Activated CD4-positive, alpha-beta T cell treated with anti-CD3 and anti-CD28 coated beads, Interleukin-2, amount 50 U/mL, for 24 hours (primary cell): Measurements from ENCODE around the gene NFIC.
"Not testable (repeated sequence)": the region's sequence is repeated elsewhere in the genome, so short reads cannot be mapped to it uniquely, and the experiment has no call there.

Experiments used
- DNase-seq, 2 donors: peaks; one replicate each; pipeline ENCODE4 v3.0.0-alpha.2; 2020; ENCODE audit warnings: low read depth in 1 of 2, low spot score in 1 of 2

The NFIC gene

GRCh38 chr19:3365836-3366752 is at the start of gene NFIC:
Gene NFIC (plus strand): TSS chr19:3366583. CDS start chr19:3366637, 54 bp downstream.
- DNase-seq = peak in 1 of 2 donors; percentile 11

- no peak for DNase-seq
These were observed 49.6 kb upstream of the NFIC start for GRCh38 chr19:3316659-3317207.

- no peak for DNase-seq
These were observed 46.6 kb upstream of the NFIC start for GRCh38 chr19:3319643-3320353.

DNA sequence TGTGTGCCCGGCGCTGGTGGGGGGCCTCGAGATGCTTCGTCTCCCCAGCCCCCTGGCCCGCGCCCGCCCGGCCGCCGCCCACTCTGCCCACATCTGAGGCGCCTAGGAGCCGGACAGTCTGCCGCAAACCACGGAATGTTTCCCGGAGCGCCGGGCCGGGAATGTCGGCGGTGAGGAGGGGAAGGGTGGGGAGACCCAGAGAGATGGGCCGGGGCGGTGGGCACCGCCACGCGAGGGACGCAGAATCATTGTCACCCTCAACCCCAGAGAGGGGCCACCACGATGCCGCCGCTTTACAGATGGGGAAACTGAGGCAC is 46.1 kb upstream of the NFIC start:
- DNase-seq = no peak

DNA sequence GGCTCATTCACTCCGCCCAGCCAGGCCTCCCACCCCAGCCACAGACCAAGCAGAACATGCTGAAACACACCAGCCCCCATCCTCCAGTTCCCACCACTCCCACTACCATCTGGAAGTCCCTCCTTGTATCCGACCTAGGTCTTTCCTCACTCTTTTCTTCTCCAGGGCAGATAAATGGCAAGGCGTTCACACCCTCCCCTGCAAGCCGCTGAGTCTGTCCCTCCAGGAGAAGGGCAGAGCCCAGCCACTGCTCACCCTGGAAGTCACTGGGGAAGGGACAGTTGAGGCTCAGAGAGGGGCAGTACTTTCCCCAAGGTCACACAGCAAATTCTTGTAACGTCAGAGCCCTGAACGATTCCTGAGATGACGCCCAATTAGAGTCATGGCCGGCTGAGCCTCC is 45.5 kb upstream of the NFIC start:
- DNase-seq = no peak

DNA sequence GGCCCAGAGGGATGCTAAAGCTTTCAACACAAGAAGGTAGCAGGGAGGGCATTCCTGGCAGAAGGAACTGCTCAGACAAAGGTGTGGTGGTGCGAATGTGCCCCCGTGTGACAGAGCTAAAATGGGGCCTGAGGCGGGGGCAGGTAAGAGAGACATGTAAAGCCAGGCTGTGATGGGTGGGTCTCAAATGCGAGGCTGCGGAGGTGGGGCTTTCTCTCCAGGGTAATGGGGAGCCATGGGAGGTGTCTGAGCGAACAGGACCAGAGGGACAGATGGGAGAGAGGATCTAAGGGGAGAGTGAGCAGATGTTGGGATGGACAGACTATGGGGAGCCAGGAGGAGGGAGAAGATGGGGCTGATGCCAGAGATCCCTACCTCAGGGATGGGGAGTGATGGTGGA is 44.7 kb upstream of the NFIC start:
- no peak for DNase-seq

DNA sequence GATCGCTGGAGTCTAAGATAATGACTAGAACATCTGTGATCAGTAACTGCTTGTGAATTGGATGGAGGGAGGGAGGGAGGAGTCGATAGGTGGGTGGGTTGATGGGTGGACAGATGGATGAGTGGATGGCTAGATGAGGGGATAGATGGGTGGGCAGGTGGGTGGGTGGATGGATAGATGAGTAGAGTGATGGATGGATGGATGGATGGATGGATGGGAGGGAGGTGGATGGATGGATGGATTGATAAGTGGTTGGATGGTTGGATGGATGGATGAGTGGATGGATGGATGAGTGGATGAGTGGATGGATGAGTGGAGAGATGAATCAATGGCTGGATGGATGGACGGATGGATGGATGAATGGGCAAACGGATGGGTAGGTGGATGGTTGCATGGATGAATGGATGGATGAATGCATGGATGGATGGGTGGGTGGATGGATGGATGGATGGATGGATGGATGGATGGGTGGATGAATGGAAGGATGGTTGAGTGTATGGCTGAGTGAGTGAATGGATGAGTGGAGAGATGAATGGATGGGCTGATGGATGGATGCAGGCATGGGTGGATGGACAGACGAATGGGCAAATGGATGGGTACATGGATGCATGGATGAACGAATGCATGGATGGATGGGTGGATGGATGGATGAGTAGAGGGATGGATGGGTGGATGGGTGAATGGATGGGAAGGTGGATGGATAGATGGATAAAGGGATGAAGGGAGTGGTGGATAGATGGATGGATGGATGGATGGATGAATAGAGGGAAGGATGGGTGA is 44.0 kb upstream of the NFIC start:
- DNase-seq = no peak

DNA sequence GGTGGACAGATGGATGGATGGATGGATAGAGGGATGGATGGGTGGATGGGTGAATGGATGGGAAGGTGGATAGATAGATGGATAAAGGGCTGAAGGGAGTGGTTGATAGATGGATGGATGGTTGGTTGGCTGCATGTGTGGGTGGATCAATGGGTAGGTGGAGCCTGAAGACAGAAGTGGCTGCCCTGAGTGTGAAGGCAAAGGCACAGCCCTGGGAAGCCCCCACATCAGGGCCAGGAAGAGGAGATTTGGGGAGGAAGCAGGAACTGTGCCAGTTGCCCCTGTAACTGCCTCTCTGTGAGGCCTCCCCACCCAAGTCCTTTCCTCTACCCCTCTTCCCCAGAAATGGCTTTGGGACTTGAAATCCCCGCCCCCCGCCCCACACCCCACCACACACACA is 43.4 kb upstream of the NFIC start:
- no peak for DNase-seq

GRCh38 chr19:3323658-3324057 is 42.7 kb upstream of the NFIC start:
- no peak for DNase-seq

- peak; percentile 69 to 71 for DNase-seq
These were observed 42.0 kb upstream of the NFIC start for GRCh38 chr19:3324405-3324856.

GRCh38 chr19:3325451-3325850 is 40.9 kb upstream of the NFIC start:
- DNase-seq = no peak

DNA sequence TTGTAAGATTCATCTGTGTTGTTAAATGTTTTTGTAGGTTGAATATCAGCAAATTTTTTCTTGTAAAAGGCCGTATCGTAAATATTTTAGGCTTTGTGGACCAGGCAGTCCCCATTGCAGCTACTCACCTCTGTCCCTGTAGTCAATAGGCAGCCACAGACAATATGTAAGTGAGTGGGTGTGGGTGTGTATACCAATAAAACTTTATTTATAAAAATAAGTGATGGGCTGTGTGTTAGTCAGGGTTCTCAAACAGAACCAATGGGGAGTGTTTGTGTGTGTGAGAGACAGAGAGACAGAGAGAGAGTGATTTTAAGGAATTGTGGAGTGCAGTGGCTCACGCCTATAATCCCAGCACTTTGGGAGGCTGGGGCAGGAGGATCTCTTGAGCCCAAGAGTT is 37.6 kb upstream of the NFIC start:
- no peak for DNase-seq

DNA sequence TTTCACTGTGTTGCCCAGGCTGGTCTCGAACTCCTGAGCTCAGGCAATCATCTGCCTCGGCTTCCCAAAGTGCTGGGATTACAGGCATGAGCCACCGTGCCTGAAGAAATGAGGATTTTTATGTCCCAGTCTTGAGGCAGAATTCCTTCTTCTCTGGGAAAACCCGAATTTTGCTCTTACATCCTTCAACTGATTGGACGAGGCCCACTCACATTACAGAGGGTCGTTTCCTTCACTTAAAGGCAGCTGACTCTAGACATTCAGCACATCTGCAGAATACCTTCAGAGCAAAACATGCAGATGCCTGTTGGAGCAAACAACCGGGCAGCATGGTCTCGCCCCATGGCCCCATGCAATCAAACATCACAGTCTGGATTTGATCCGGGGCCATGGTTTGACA is 36.3 kb upstream of the NFIC start:
- DNase-seq = no peak

- not testable (repeated sequence) for DNase-seq
These were observed 34.2 kb upstream of the NFIC start for GRCh38 chr19:3332232-3332631.

- DNase-seq = no peak
These were observed 33.3 kb upstream of the NFIC start for GRCh38 chr19:3333020-3333583.

GRCh38 chr19:3333662-3334061 is 32.7 kb upstream of the NFIC start:
- no peak for DNase-seq

DNA sequence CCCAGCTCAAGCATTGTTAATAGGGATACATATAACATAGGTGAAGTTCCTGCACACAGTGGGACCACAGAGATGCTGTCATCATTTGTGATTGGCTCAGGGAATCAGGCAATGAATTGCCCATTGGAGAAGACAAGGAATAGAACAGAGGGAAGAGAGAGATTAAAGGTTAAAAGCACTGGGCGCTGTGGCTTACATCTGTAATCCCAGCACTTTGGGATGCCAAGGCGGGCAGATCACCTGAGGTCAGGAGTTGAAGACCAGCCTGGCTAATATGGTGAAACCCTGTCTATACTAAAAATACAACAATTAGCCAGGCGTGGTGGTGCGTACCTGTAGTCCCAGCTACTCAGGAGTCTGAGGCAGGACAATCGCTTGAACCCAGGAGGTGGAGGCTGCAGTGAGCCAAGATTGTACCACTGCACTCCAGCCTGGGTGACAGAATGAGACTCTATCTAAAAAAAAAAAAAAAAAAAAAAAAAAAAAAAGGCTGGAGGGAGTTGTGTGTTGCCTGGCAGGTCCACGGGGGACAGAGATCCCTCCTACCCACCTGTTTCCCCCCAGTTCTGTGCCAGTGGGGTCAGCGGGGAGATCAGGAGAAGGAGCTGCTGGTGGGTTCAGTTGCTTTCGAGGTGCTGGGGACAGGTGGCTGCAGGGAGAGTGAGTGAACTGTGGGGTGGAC is 31.5 kb upstream of the NFIC start:
- DNase-seq = not testable (repeated sequence)

DNA sequence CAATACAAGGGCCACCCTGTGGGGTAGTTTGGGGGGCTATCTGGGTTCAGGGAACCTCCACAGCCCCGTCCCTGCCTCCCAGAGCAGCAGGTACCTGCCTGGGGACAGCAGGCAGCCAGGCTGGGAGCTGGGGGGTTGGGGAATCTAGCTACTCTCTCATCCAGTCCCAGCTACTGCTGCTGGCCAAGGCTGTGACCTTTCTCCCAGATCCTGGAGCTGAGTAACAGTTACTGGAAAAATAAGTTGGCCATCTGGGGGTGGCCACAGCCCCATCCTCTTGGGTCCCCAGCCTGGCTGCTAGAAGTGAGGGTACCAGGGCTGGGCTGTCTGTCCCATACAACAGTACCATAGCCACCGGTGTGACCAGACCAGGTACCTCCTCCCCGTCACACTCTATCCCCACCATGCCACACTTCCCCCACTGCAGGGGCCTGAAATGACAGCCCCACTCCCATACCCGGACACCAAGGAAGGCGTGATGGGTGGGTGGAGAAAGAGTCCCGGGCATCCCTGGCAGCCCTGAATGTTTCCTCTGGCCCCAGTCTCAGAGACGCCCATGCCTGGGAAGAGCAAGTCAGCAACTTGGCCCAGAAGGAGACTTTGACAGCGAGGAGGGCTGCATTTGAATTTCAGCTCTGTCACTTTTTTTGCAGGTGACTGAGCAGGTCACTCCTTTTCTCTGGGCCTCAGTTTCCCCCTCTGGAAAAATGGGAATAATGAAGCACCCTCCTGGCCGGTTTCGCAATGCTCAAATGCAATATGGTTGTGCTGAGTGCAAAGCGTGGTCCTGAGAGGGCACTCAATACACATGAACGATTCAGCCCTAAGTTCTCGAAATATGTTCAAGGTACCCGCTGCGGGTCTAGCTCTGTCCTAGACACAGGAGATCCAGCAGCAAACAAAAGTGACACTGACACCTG is 30.7 kb upstream of the NFIC start:
- DNase-seq = no peak

DNA sequence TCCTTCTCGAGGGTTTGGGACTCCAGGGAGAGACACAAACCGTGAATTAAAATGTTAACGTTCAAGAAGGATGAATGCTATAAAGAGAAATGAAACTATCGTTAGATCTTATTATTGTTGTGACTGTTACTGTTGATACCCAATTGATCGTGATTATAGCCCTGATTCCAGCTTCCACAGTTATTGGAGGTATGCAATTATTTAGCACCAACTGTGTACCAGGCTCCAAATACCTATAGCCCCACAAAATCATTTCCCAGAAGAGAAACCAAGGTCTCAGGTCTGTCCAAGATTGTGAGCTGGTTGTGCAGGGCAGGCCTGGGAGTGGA is 30.1 kb upstream of the NFIC start:
- DNase-seq = no peak
